Astrocyte (in vitro differentiated cells and primary cell): Measurements from ENCODE around the gene CFAP20. TPM values are rescaled to one million over a fixed set of nuclear protein-coding genes. Genes with fewer than 3 reads are reported as not detected.

Experiments
- DNase-seq: peaks from one replicate; pipeline ENCODE4 v3.0.0-alpha.2; 2010; ENCODE audit warnings: low read depth
- FAIRE-seq: peaks from 2 replicates; lab custom pipeline; 2011; peaks lifted over from hg19 to GRCh38; lab: Jason Lieb, UNC
- H2AFZ ChIP-seq: 2 replicates; pipeline ENCODE4 v1.6.0; 2012; ENCODE audit warnings: low read depth, low read length, inconsistent platforms
- H3K27ac ChIP-seq: 2 replicates; pipeline ENCODE4 v1.5.1; 2011; ENCODE audit warnings: low read depth, low read length, inconsistent platforms
- H3K27me3 ChIP-seq: 2 replicates; pipeline ENCODE4 v1.6.0; 2011; ENCODE audit warnings: low read length, inconsistent platforms; ENCODE audit not compliant: insufficient read depth
- H3K36me3 ChIP-seq: 2 replicates; pipeline ENCODE4 v1.5.1; 2011; ENCODE audit warnings: low read length, inconsistent platforms; ENCODE audit not compliant: insufficient read depth
- H3K4me1 ChIP-seq: 2 replicates; pipeline ENCODE4 v1.5.1; 2011; ENCODE audit warnings: low read length, inconsistent platforms; ENCODE audit not compliant: insufficient read depth
- H3K4me2 ChIP-seq: 2 replicates; pipeline ENCODE4 v1.6.0; 2012; ENCODE audit warnings: low read length, inconsistent platforms
- H3K4me3 ChIP-seq: 2 replicates; pipeline ENCODE4 v1.5.1; 2011; ENCODE audit warnings: low read depth, mild to moderate bottlenecking, low read length, inconsistent platforms; ENCODE audit not compliant: insufficient read depth
- H3K79me2 ChIP-seq: 2 replicates; pipeline ENCODE4 v1.6.0; 2012; ENCODE audit warnings: mild to moderate bottlenecking, low read length, inconsistent platforms; ENCODE audit not compliant: insufficient read depth
- H3K9ac ChIP-seq: 2 replicates; pipeline ENCODE4 v1.6.0; 2012; ENCODE audit warnings: mild to moderate bottlenecking, low read length, inconsistent platforms
- H3K9me3 ChIP-seq: 2 replicates; pipeline ENCODE4 v1.5.1; 2012; ENCODE audit warnings: low read depth, mild to moderate bottlenecking, low read length, inconsistent platforms; ENCODE audit not compliant: insufficient read depth
- H4K20me1 ChIP-seq: 2 replicates; pipeline ENCODE4 v1.6.0; 2012; ENCODE audit warnings: low read length, inconsistent platforms; ENCODE audit not compliant: insufficient read depth
- H3K27ac Mint-ChIP-seq: one replicate; pipeline ENCODE4 v1.8.0; 2021; ENCODE audit warnings: mild to moderate bottlenecking, mixed read lengths; ENCODE audit not compliant: unreplicated experiment
- H3K27me3 Mint-ChIP-seq: one replicate; pipeline ENCODE4 v1.8.0; 2021; ENCODE audit warnings: low read depth, mixed read lengths; ENCODE audit not compliant: unreplicated experiment
- H3K36me3 Mint-ChIP-seq: one replicate; pipeline ENCODE4 v1.8.0; 2021; ENCODE audit warnings: low read depth, mixed read lengths; ENCODE audit not compliant: unreplicated experiment
- H3K4me1 Mint-ChIP-seq: one replicate; pipeline ENCODE4 v1.8.0; 2021; ENCODE audit warnings: low read depth, mixed read lengths; ENCODE audit not compliant: unreplicated experiment
- H3K4me3 Mint-ChIP-seq: one replicate; pipeline ENCODE4 v1.8.0; 2021; ENCODE audit warnings: mild to moderate bottlenecking, moderate library complexity, mixed read lengths; ENCODE audit not compliant: unreplicated experiment
- H3K9me3 Mint-ChIP-seq: one replicate; pipeline ENCODE4 v1.8.0; 2021; ENCODE audit warnings: mild to moderate bottlenecking, mixed read lengths; ENCODE audit not compliant: unreplicated experiment
- CTCF ChIP-seq: IDR thresholded peaks from 2 replicates; pipeline ENCODE4 v1.5.1; 2011; ENCODE audit warnings: low read depth, mild to moderate bottlenecking, inconsistent platforms, low read length, moderate library complexity; ENCODE audit not compliant: insufficient read depth
- EZH2 ChIP-seq: IDR thresholded peaks from 2 replicates; pipeline ENCODE4 v1.6.1; 2012; ENCODE audit warnings: mild to moderate bottlenecking, low read length, inconsistent platforms; ENCODE audit not compliant: insufficient read depth
- total RNA-seq: library from RNA; stranded (reverse); gene quantifications from 2 replicates; pipeline ENCODE4 v1.2.1, GENCODE V29; 2021

The CFAP20 gene
- total RNA-seq, 1 donor from 2014 or later = 43.6 TPM

GRCh38 chr16:58110571-58111301, 18.4 kb downstream of the CFAP20 start:
- H3K27me3 Mint-ChIP-seq = no peaks in the 10 kb centered on the region
- Histone ChIP-seq H3K27ac (no peak overlapping the region), H3K9me3 (no peaks in the 10 kb centered on the region), H3K36me3 (peaks cover 16% of the 10 kb centered on the region), H4K20me1 (peaks cover 12% of the 10 kb centered on the region), H3K4me1 (peaks cover 11% of the 10 kb centered on the region), H2AFZ (no peak overlapping the region), H3K27me3 (no peaks in the 10 kb centered on the region), H3K4me3 (no peak overlapping the region), H3K79me2 (no peaks in the 10 kb centered on the region), H3K4me2 (peak overlapping the region; percentile 0), H3K9ac (no peak overlapping the region)
- no peak for DNase-seq
- no peak for FAIRE-seq
- H3K9me3 Mint-ChIP-seq = no peaks in the 10 kb centered on the region
- H3K27ac Mint-ChIP-seq = peak overlapping the region; percentile 43
- TF ChIP-seq EZH2 (no peak), CTCF (no peak)
- no peak overlapping the region for H3K4me3 Mint-ChIP-seq
- H3K36me3 Mint-ChIP-seq = peaks cover 12% of the 10 kb centered on the region
- H3K4me1 Mint-ChIP-seq = peaks cover 19% of the 10 kb centered on the region

GRCh38 chr16:58109881-58110280, 19.3 kb downstream of the CFAP20 start:
- Histone ChIP-seq H3K27ac (no peak overlapping the region), H3K9ac (no peak overlapping the region), H3K36me3 (peaks cover 8% of the 10 kb centered on the region), H3K4me1 (peaks cover 11% of the 10 kb centered on the region), H3K27me3 (no peaks in the 10 kb centered on the region), H4K20me1 (peaks cover 4% of the 10 kb centered on the region), H3K4me3 (no peak overlapping the region), H3K9me3 (no peaks in the 10 kb centered on the region), H2AFZ (no peak overlapping the region), H3K4me2 (no peak overlapping the region), H3K79me2 (no peaks in the 10 kb centered on the region)
- no peak for FAIRE-seq
- H3K27me3 Mint-ChIP-seq = no peaks in the 10 kb centered on the region
- H3K9me3 Mint-ChIP-seq = no peaks in the 10 kb centered on the region
- TF ChIP-seq EZH2 = no peak
- TF ChIP-seq CTCF = no peak
- DNase-seq = no peak
- no peak overlapping the region for H3K4me3 Mint-ChIP-seq
- peaks cover 24% of the 10 kb centered on the region for H3K4me1 Mint-ChIP-seq
- H3K36me3 Mint-ChIP-seq = peaks cover 8% of the 10 kb centered on the region
- H3K27ac Mint-ChIP-seq = peak overlapping the region; percentile 10

- DNase-seq = no peak
- H3K36me3 Mint-ChIP-seq = peaks cover 5% of the 10 kb centered on the region
- H3K4me1 Mint-ChIP-seq = peaks cover 24% of the 10 kb centered on the region
- Histone ChIP-seq H3K4me3 (no peak overlapping the region), H3K9me3 (no peaks in the 10 kb centered on the region), H3K79me2 (no peaks in the 10 kb centered on the region), H4K20me1 (peaks cover 4% of the 10 kb centered on the region), H3K27me3 (no peaks in the 10 kb centered on the region), H3K4me2 (no peak overlapping the region), H3K27ac (no peak overlapping the region), H3K9ac (no peak overlapping the region), H3K4me1 (peaks cover 11% of the 10 kb centered on the region), H2AFZ (no peak overlapping the region), H3K36me3 (peaks cover 3% of the 10 kb centered on the region)
- no peaks in the 10 kb centered on the region for H3K9me3 Mint-ChIP-seq
- no peaks in the 10 kb centered on the region for H3K27me3 Mint-ChIP-seq
- FAIRE-seq = no peak
- H3K4me3 Mint-ChIP-seq = no peak overlapping the region
- H3K27ac Mint-ChIP-seq = no peak overlapping the region
- TF ChIP-seq CTCF (no peak), EZH2 (no peak)
Observed at GRCh38 chr16:58109330-58109729, 19.9 kb downstream of the CFAP20 start.
